HG03378 (cell line): ENCODE results near the gene ITPA.

Source experiments
- ATAC-seq: cut with Tn5 transposase; IDR thresholded peaks from one replicate; pipeline ENCODE4 v1.9.1; 2021; ENCODE audit warnings: mild to moderate bottlenecking, moderate library complexity; ENCODE audit not compliant: unreplicated experiment

The ITPA gene

DNA sequence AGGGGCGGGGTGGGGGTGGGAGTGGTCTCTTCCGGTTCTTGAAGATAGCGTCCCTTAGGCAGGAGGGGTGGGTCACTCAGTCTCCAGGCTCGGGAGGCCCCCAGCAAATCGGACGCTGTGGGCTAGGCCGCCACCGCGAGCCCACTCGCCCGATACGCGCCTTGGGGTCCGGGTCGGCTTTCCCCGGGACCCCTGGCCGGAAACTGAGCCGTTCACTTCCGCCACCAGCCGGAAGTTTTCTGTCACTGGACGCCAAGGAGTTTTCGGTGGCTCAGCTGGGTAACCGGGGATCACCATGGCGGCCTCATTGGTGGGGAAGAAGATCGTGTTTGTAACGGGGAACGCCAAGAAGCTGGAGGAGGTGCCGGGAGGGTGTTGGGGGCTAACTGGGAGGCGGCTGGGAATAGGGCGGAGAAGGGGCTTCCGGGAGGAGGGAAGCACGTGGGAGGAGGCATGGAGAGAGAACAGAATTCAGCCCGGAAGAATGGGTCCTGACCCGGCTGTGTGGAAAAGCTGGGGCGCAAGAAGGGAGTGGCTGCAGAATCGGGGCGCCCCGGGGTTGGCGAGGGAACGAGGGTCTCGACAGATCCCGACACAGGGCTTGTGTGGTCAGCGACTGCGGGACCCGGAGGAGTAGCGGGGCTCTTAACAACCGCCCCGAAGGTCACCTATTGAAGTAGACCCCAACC, at the start of gene ITPA:
Gene ITPA (plus strand): TSS at position 242 of the 689 bp plus-strand sequence. CDS start 54 bp downstream, at position 296.
- ATAC-seq, result no peak

DNA sequence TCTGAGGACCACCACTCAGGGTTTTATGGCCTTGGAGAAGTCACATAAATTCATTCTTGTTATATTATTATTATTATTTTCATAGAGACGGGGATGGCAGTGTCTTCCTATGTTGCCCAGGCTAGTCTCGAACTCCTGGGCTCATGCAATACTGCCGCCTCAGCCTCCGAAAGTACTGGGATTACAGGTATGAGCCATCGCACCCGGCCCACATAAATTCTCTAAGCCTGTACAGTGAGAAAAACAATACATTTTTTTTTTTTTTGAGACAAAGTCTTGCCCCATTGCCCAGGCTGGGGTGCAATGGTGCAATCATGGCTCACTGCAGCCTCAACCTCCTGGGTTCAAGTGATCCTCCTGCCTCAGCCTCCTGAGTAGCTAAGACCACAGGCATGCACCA, 48.9 kb upstream of the ITPA start:
- ATAC-seq, result no peak

DNA sequence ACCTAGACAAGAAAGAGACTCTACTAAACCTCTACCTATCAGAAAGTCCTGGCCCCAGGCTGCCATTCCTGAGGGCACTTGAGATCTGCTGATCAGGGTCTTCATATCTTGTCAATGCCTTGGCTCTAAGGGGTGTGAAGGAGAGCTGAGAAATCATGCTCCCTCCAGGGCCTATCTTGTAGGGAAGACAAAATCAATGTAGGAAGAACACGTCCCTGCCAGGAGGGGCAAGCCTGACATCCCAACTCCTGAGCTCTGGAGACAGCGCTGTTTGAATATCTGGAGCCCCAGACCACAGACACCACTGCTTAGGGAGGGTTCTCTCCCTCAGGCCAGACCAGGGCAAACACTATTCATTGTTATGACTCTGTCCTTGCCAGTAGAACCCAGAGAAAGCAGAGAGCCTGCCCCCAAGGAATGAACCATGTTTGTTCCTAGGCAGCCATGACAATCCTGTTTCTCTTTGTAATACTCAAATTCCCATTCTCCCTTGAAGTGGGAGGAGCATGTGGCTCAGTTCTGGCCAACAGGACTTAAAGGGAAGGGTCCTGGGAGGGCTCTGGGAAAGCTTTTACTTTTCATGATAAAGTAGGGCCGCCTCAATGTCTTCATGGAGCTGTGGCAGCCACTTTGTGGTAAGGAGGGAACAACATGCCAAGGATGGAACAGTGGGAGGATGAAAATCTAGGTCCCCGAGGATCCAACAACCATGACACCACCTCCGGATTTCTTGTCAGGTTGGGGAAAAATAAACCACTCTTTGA, 47.8 kb upstream of the ITPA start:
- no peak for ATAC-seq

GRCh38 chr20:3162080-3162611, 47.2 kb upstream of the ITPA start:
- ATAC-seq, result no peak

DNA sequence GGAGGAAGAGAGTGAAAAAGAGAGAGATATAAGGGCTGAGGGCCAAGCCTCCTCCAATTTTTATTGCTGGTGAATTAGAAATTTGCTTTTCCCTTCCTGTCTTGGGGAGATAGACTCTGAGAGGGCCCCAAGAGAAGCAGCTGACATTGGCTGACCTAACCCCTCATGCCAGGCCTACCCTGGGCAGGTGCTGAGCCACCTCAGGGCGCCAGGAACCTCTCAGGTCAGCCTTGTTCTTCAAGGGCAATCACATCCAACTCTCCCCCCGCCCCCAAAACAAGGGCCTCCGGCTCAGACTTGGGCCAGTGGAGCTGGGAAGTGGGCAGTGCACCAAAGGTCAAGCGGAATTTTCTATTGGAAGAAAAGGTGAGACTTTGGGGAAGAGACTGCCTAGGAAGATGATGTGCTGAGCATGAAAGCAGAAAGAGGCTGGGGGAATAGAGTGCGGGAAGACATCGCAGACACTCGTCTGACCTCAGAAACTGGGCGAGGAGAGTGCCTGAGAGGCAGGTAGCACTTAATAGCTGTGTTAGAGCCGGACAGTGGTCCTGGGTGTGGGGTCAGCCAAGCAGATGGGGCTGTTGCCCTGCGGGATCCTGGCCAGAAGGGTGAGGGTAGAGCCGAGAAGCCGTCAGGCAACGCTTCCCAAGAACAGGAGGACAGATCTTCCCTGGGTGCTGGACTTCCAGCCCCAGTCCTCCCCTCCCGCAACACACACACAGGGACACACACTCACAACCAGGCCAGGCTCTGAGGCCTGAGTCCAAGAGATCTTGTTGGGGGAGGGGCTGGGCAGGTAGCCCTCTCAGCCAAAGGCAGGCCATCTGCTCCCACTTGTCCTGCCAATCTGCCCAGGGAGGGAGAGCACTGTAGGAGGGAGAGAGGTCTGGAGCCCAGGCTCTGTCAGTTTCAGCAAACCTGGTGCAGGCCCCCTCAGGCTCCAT, 45.9 kb upstream of the ITPA start:
- no peak for ATAC-seq

DNA sequence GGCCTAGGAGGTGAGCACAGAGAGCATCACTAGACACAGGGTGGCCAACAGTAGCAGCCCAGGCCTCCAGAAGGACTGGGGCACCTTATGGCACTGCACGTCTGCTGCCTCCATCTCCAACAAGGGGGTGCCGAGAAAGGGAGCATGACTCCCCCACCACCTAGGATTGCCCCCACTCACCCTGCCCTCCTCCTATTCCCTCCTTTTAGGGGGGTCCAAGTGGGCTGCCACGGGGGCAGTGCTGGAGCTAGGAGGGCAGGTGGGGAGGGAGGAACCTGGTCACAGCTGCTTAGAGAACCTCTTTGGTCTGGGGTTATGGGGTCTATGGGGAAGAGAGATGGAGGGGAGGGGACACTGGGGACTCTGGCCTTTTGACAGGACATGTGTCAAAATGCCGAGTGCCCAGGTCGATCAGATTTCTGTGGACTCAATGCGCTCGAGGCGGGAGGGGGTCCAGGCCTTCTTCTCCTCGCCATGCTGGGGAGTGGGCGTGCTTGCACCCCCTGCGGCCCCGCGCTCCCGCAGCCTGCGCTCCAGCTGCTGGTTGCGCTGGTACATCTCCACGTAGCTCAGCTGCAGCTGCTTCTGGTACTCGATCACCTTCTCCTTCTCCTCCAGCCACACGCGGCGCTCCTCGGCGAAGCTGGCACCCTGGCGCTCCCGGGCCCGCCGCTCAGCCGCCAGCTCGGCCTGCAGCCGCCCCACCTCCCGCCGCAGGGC, 45.1 kb upstream of the ITPA start:
- no peak for ATAC-seq

GRCh38 chr20:3164763-3165410, 44.4 kb upstream of the ITPA start:
- ATAC-seq, result no peak

- no peak for ATAC-seq
Observed at GRCh38 chr20:3165473-3166337, 43.6 kb upstream of the ITPA start.

DNA sequence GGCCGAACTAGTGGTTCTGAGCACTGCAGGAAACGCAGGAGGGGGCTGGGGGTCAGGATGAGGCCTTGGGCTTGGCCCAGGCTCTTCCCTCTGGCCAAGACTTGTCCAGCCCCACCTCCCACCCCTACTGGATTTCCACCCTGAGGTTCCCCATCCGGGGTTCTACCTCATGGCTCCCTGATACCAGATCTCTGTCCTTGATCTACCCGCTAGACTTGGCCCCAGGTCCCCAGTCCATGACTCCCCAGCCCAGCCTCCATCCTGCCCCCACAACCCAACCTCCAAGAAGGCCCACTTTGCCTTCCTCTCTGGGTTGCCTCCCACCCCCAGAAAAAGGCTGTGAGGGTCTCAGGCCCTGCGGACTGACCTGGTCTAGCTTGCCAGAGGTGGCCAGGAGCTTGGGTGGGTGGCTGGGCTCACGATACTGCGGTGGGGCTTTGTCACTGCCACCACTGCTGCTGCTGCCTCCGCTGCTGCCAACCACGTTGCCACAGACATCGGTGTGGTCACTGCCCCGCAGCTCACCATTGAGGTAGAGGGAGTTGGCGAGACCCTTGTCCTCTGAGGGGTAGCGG, 42.9 kb upstream of the ITPA start:
- no peak for ATAC-seq

DNA sequence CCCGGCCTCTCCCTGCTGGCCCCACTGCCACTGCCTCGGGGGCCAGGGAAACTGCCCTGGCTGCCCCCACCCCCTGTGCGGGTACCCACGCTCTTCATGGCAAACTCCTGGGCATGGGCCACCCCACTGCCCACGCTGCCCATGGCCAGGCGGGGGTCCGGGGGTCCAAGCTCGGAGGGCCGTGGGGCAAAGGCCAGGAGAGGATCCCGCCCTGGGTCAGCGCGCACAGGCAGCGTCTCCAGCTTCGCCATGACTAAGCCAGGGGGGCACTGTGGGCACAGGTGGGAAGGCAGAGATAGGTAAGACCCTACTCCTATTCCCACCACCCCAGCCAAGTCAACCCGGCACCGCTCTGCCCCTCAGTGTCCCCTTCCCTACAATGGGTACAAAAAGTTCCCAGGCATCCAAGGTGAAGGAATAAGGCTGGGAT, 42.4 kb upstream of the ITPA start:
- no peak for ATAC-seq

DNA sequence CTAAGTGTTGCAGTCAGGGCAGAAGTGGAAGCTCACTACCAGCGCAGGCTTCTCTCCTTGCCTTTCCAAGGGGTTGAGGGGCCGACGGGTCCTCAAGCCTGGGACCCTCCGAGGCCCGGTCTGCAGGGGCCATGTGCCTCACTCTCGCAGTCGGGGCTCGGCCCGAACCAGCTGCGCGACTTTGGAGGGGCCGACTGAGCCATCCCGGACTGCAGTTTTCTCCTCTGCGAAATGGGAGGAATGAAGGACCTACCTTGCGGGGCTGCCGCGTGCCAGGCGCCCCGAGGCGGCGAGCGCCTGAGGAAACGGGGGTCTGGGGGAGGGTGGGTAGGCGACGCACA, 41.6 kb upstream of the ITPA start:
- no peak for ATAC-seq

- ATAC-seq, result no peak
Observed at GRCh38 chr20:3168079-3168828, 41.0 kb upstream of the ITPA start.

DNA sequence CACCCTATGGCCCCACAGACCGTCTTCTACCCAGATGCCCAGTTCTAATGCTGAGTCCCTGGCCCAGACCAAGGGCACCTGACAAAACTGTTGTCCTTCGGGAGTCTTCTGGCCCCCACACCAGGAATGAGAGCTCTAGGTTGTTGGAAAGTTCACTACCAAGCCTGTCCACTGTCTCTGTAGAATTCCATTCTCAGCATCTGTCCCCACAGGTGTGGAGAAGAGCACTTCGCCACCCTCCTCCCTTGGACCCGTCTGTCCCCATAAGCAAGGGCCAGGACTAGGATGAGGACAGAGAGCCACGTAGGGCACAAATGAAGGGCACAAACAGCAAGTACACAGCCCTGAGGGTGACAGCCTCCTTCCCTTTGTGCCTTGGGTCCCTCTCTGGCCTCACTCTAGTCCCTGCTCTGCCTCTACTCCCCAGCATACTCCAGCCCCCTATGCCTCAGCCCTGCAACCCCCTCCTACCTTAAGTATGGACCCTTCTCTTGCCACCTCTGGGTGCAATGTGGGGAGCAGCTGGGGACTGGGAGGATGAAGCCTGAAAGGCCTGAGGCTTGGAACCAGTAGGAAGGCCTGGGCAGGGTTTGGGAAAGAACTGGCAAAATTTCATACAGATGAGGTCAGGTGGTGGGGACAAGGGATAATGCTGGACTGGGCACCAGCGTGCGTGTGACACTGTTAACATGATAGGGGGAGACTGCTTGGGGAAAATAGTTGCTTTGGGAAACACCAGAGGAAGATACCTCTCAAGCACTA, 40.3 kb upstream of the ITPA start:
- ATAC-seq, result no peak

- ATAC-seq, result no peak
Observed at GRCh38 chr20:3171391-3172125, 37.7 kb upstream of the ITPA start.

DNA sequence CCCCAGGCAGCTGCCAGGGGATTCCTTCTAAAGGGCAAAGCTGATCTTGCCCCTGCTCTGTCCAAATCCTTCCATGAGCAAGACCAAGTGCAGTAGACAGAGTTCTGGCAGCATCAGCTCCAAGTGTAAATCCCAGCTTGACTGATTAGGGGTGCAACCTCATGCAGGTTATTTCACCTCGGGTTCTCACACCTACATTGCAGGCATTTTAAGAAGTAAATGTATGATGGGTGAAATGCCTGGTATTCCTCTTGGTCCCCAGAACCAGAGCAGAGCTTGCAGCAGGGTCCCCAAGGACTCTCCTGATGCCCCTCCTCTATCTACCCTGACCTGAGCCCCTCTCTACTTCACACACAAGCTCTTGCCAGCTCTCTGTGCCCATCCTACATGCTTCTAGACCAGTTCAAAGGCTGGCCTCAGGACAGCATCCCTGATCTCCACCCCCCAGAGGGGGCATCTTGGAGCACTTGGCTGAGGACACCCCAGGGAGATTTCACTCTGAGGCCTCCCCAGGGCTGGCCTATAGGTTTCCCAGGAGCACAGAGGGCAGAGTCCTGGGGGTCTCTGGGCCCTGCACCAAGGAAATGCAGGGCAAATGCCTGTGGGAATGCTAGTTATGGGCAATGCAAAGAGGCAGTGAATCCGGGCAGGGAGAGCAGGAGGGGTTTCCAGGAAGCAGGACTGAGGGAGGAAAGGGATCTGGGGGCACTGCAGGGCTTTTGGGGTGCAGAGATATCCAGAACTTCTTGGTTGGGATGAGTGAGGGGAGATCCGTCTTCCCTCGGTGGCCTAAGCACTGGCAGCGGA, 37.0 kb upstream of the ITPA start:
- no peak for ATAC-seq
